ENCODE measurements around the gene CA10.

The CA10 gene

DNA sequence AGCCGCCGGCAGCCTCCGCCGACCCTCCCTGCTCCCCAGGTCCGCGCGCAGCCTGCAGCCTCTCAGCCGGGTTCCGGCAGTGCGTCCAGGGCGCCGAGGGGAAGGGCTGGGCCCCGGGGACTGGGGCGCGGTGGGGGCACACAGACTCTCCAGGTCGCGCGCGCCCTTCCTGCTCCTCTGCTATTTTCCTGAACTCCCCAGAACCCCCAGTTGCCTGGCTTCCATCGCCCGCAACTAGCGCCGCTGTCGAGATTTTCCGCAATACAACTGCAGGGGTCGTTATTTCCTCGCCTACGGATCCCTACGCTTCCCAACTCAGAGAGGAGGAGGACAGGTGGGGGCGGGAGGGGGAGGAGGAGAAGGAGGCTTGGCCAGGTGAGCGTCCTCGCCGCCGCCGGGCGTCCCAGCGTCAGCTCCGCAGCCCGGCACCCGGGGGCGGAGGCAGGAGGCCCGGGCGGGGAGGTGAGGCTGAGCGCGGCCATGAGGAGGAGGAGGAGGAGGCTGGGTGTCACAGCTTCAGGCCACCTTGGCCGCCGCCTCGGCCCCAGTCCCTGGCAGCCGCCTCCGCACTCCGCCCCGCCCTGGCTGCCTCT is at the start of gene CA10:
TSS of gene CA10 (minus strand) at position 265 of the 593 bp plus-strand sequence.
- DNase-seq = no peak

DNA sequence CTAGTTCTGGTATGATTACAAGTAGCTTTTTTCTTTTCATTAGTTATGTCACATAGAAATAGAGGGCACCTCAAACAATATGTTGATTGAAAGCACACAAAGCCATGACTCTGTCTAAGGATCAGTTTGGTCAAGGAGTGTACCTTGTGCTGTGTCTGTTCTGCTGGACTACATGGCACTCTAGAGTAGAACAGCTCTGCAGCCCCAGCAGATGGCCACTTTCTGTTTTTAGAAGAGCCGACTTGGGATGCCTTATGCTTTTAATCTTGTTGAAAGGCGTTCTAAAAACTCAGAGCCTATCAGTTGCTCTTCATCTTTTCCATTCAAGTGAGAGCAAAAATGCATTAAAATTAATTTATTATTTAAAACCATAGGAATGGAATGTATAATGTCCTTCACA is 49.3 kb upstream of the CA10 start:
- no peak for DNase-seq

DNA sequence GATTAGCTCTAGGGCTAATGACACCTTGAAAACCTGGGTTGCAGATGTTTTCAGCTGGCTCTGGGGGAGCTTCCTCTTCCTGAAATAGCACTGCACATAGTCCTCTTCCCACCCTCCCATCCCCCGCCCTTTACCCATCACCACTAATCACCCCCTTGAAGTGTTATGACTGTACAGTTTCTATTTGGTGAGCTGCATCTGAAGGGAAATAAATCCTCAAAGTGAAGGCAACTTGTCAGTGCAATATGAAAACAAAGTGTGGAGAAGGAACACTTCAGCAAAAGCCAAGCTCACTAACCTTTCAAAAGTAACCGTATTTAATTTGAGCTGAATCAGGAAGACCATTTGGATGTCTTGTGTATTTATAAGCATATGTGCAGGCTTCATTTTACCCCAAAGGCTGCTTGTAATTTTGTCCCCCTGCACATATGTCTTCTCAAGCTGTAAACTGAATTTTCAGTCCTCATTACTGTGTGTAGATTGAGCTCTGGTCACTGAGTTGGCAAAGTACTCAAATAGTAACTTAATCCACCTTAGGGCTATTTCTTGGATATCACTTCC is 44.1 kb upstream of the CA10 start:
- DNase-seq = no peak

DNA sequence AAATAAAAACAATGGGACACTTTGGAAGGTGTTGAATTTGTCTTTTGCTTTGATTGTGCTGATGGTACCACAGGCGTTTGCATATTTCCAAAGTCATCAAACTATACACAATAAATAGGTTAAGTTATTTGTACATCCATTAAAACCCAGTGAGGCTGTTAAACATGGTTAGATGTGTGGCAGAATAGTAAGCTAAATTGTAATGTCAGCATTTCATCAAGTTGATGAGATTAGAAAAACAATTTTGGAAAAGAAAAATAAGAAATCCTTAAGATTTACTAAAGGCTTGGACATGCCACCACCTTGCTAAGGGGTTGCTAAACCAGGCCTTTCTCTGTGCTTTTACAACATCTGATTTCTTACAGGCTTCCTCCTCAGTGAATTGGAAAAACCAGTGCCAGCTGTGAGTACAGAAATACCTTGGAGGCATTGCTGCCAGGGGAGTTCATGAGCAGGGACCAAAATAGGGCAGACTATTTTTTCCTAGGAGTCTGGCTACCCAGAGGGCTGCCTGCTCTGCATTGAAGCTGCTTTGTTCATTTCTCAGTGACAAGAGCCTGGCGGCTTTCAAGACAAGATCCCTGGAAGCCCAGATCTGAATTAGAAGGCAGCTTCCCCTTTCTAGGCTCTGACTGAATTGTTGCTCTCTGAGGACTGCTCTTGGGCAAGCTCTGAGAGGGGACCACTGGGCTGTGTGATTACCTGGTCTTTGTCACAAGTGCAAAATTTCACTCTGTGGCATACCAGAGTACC is 43.4 kb upstream of the CA10 start:
- no peak for DNase-seq

DNA sequence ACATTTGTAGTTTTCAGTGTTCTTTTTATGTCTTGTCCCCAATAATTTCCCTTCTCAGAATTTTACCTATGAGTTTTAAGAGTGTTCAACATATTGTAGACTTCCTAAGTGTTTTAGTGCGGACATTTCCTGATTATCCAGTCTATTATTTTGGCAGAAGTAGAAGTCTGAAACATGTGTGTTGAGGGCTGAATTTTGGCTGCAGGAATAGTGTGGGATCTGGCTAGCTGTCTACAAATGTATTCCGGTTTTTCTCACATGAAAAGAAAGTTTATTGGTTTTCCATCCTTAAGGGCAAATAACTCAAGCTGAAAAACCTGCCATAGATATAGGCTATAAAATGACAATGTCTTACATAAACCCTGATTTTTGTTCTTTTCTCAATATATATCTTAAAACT is 33.0 kb upstream of the CA10 start:
- no peak for DNase-seq

DNA sequence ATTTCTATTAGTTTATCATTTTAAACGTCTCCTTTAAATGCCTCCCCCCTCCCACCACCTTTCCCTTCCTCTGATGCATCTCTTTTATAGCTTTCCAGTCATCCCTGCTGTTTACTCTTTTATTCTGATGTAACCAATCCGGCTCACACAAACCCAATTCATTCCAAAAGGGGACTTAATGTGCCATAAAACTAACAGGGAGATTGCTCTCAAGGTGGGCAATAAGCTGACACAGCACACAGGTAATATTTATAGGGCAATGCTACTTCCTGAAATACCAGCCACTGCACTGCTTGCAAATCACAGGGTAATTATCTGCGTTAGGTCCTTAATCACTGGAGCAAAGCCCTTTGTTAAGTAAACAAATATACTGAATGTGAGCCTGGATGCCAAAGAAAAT is 23.3 kb upstream of the CA10 start:
- DNase-seq = no peak

DNA sequence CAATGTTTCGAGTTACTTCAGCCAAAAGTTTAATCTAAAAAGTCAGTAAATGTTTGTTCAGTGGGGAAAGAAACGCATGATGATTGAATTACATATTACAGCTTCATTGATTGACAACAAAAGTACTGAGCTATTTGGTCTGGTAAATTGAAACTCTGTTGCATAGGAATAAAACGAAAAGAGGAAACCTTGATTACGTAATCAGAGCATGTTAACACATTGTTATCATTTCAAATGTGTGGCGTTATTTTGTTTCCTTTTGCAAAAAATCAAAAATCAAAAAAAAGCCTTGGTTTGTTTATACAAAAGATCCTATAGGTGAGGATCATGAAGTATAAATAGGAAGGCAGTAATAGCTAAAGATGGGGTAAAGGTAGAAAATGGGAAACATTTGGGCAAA is 19.5 kb upstream of the CA10 start:
- peak; percentile 9 for DNase-seq

DNA sequence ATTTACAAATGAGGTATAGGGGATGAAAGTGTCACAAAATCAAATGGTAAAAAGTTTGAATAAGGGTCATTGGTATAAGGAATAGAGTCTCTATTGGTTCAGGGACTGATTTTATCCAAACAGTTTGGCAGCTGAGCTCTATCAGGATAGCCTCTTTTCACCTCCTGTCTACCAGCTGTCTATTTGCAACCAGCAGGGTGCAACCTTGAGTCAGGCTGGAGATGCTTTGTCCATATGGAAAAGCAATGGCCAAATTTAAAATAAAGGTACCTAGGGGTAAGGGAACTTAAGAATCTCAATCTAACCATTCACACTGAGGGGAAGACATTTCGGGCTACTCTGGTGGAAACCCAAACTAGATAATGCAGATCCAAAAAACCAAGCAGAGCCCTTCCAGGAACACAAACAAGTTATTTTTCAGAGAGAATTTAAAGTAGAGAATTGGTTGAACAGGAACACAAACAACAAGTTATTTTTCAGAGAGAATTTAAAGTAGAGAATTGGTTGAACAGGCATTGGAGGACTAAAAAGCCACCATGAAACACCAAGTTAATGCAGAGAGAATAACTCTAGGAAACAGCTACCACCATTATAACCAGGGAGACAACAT is 12.6 kb upstream of the CA10 start:
- peak; percentile 28 for DNase-seq

DNA sequence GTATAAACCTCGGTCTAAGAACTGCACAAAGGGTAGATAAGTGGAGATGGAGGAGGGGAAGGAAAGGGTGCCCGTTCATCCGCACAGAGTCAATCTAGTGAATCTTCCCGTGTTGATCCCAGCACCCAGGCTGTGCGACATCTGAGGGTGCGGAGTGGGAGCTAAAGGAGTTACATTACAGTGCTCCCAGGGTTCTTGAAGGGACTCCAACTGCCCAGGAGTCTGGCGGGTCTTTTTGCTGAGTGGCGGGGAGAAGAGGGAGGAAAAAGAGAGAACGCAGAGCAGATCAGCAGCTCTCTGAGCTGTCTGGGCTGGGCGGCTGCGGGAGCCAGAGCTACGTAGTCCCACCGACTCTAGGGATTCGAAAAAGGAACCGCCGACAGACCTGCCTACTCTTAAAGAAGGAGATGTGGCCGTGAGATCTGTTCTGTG is 1.6 kb upstream of the CA10 start:
- no peak for DNase-seq

DNA sequence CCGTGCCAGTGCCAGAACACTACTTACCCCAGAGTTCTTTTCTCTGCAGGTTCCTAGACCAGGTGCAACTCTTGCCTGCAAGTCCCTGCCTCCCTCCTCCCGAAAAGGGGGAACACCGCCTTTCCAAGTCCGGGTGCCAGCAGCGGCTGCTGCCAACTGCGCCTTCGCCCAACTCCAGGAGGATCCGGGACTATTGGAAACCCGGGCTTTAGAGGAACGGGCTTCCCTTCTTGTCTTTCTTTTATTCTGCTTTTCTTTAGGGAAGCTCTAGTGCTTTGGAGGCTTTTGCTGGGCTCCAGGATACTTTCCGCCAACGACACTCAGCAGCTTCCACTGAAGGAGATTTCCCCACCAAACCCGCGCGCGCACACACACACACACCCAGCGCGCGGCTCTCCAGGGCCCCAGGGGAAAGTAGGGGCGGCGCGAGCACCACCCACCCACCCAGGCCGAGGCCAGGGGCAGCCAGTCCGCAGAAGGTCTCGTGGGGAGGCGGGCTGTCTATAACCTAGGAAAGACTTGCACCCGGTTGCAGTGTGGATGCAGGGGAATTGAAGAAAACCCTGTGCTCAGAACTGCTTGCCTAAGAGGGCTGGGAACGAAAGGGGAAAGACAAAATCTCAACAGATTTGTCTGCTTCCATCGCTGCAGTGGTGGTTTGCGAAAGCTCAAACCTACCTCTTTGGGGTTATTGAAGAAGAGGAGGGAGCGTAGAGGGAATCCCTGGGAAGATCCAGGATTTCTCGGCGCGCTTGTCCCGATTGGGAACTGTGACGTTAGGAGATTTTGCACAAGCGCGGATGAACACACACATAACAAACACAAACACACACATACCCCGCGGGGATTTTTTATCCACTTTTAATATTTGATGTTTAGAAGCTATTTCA is 977 bp upstream of the CA10 start:
- DNase-seq = no peak

DNA sequence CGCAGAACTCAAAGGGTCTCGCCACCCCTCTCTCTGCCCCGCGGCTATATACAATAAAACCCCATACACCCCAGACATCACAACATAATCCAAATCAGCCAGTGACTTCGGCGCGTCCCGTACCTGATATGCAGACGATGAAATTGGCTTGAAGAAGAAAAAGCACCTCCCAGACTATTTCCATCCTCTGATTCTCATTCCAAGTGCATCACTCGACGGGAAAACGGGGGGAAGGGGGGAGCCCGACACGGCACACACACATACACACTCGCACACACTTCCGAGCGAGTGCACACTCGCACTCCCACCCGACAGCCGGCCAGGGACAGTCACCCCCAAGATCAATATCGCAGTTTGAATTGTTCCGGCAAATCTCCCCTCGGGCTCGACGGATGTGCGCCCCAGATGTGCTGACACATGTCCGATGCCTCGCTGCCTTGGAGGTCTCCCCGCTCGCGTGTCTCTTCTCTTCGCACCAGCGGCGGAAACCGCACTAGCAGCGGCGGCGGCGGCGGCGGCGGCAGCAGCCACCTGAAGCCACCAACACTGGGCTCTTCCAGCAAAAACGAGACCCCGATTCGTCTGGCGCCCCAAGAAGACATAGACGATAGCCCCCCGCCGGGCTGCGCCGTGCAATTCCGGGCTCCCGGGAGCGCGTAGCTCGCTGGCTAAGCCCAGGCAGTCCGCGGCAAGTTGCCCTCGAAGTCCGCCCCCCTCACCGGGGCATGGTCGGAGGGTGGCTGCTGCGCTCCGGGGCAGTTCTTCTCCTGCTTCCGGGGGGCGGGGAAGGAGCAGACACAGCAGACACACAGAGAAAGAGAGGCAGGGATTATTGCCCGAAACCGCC is 688 bp downstream of the CA10 start:
- no peak for DNase-seq

DNA sequence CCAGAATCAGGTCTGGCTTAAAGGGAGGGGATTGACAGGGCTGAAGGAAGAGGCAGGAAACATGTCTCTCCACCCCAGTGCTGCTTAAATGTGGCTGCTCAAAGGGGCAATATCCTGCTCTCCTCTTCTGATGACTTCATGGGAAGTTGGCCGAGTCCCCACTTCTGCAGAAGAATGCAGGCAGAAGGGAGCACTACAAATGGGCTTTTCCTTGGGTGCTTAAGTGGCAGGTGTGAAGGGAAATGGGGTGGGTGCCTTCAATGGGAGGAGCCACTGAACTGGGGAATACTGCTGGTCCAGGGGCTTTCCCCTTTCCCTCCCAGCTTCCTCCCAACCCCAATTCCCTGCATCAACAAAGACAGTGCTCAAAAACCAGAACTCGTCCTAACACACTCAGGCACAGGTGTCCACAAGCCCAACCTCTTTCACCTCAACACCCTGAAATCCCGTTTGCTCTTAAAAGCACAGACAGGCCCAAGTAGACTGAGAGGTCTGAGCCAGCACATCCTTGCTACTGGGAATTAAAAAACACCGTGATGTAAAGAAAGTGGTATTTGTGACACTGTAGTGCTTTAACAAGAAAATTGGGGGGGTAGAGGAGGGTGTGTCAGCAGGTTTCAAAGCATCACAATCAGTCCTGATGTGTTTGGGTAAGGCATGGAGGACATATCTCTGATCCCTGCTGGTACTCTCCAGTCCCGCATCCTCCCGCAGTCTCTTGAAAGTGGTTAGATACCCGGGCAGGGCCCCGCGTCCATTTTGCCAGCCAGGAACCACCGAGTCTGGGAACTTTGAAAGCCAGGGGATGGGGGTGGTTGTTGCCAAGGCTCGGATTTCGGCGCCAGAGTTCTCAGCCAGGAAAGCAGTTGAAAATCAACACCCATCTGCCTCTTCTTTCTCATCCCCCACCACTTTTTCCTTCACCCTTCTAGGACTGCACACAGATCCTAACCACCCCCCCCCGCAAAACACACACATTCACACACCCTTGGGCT is 1.6 kb downstream of the CA10 start:
- DNase-seq = no peak

DNA sequence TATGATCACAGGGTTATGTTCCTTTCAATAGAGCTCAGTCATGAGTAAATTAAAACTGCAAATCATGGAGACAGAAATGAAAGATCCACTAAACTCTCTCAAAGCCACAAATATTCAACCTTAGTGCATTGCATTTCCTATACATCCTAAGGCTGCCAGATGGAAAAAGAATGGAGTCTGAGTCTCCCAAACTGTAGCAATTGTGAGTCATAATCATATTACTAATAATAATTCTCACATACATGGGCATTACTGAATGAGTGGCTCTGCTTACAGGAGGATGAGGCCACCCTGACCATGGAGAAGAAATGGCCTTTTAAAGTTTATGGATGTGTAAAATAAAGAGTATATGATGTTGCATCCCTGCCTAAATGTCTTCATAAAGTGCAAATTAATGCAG is 3.2 kb downstream of the CA10 start:
- no peak for DNase-seq

DNA sequence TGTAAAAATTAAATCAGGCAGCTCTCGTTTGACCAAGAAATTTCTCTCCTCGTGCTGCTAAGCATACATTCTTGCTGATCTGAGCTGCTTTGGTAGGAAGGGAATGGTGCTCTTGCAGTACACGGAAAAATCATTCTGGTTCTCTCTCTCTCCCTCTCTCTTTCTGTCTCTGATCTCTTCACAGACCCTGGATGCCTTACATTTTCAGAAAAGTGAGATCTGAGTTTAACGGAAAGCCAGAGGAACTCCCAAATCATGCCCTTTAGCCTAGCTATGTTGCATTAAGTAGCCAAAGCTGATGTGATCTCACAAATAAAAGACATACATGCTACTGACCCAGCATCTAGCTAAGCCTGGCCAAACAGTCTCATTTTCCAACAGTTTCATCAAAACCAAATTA is 4.0 kb downstream of the CA10 start:
- DNase-seq = no peak

DNA sequence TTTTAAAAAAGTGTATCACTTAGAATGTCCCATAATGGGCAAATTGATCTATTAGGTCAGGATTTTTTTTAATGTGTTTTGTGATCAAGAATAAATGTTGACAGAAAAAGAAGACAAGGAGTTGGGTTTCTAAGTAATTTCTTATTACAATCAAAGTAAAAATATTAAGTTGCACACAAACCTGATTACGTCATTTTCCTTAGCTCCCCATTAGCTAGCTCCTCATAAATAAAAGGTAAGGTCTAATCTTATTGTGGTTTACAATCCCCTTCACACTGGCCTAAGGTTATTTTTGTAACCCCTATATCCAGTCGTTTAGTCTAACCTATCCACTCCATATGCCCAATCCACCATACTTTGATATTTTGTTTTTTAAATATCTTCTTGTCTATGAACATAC is 7.6 kb downstream of the CA10 start:
- DNase-seq = no peak

DNA sequence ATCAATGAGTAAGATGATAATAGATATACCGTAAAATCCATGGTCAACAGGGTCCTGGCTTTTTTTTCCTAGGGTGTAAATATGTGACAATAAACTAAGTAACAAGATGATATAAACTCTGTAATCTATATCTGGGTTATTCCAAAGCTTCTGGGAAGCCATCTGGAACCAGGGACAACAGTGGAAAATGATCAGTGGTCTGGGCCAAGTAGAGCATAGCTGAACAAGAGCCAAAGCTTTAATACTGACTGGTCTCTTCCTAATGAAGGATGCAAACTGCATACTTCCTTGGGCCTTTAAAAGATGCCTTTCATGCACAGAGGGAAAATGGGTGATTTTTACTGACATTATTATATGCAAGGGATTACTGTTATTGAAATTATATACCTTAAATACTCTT is 8.9 kb downstream of the CA10 start:
- no peak for DNase-seq

DNA sequence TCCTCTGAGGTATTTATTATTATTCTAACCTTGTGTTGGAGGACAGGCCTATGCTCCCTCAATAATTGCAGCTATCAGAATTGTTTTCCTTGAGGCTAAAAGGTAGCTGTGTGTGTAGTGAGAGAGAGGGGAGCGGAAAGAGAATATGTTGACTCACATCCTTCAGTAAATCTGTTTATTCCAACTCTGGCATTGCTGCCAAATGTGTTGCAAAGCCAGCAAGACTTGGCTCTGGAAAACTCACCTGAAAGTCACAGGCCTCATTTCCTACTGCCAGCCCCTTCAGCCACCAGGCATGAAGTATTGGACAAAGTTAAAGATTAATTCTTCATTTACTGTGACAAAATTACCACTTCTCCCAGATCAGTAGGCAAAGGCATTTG is 9.6 kb downstream of the CA10 start:
- DNase-seq = no peak

DNA sequence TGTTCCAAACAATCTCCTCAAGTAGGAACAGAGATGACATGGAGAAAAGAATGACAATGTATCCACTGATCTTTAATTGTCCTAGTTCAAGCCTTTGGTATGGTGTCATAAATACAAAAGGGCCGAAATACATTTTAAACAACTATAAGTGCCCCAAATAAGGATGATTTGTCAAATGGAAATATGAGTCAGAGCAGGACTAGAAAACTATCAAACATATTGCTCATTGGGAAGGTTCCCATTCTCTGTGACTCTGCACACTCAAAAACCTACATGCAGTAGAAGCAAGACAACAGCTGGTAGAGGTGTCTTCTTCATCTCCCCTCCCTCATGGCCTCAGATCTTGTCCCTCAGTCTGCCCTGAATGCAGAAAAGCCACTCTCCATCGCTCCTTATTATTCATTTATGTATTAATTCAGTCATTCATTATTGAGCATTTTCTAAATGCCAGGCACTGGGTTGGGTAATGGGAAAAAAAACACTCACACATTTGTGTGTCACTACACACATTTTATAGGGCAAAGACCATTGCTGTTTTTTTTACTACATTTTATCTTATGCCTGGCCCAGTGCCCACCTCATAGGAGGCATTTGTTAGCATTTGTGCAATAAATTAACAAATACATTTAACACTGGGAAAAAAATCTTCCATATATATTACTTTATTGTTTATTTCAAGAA is 10.1 kb downstream of the CA10 start:
- DNase-seq = no peak

DNA sequence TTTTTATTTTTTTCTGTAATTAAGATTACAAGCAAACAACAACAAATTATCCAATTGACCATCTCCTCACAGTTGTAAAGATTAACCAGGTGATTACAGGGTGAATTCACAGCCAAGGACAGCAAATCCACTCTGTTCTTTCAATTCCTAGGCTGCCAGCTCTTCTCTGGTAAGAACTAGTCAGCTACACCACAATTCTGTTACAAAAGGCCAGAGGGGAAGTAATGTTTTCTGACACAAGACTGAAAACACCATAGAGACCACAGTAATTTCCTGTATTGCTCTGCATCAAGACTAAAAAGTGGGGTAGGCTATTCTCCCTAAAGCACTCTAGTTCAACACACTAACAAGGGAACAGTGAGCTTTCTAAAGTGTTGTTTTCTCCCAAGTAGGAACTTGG is 10.6 kb downstream of the CA10 start:
- DNase-seq = peak; percentile 10

DNA sequence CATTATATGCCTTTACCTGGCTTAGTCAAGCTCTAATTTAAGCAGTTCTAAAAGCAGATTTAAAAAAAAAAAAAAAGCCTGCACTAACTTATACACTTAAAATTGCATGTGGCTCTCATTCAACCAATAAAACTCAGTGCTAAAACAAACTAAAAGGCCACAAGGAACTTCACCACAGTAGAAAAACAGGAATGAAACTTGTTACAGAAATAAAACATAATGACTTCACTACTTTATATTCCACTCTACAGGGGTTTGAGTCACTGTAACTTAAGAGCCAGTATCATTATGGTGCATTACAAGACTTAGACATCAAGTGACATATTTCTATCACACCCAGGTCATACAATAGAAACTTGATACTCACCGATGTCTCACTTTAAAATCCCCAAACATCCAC is 11.1 kb downstream of the CA10 start:
- DNase-seq = no peak

All from hematopoietic multipotent progenitor cell treated with erythropoietin and hydrocortisone succinate and interleukin-3 and kit ligand, for 6 days (in vitro differentiated cells).